Stimulated activated CD8-positive, alpha-beta memory T cell treated with anti-CD3 and anti-CD28 coated beads, Interleukin-12 subunit alpha, Interleukin-12 subunit beta, amount 100 ng/mL, for 4 hours (primary cell): ENCODE data around the gene MUS81.
"Not testable (repeated sequence)": the region's sequence is repeated elsewhere in the genome, so short reads cannot be mapped to it uniquely, and the experiment has no call there.

ENCODE experiments used
- DNase-seq: peaks from one replicate; pipeline ENCODE4 v3.0.0-alpha.2; 2020; ENCODE audit warnings: low read depth

MUS81 gene

DNA sequence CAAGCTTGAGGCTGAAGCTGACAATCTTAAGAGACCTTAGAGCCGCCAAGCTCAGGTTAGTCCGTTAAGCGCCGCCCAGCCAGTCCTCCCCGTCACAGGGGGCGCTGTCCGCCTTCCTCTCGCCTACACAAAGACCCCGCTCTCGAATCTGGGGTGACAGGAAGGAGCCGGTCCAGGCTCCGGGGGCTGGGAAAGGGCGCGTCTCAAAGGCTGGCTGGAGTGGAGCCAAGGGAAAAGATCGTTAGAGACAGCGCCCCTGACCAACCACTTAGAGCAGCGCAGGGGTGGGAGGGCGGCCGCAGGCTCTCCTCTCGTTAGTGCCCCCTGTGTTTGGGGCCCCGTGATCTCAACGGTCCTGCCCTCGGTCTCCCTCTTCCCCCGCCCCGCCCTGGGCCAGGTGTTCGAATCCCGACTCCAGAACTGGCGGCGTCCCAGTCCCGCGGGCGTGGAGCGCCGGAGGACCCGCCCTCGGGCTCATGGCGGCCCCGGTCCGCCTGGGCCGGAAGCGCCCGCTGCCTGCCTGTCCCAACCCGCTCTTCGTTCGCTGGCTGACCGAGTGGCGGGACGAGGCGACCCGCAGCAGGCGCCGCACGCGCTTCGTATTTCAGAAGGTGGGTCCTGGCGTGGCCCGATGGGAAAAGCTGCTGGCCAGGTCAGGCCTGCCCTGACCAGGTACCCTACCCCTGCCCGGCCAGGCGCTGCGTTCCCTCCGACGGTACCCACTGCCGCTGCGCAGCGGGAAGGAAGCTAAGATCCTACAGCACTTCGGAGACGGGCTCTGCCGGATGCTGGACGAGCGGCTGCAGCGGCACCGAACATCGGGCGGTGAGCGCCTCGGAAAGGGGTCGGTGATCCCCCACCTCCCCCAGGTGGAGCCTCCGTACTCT, at the start of gene MUS81:
Gene MUS81, plus strand, starts transcription at position 156 of the 887 bp plus-strand sequence. Its CDS starts 321 bp downstream, at position 477.
- DNase-seq = peak; percentile 91

DNA sequence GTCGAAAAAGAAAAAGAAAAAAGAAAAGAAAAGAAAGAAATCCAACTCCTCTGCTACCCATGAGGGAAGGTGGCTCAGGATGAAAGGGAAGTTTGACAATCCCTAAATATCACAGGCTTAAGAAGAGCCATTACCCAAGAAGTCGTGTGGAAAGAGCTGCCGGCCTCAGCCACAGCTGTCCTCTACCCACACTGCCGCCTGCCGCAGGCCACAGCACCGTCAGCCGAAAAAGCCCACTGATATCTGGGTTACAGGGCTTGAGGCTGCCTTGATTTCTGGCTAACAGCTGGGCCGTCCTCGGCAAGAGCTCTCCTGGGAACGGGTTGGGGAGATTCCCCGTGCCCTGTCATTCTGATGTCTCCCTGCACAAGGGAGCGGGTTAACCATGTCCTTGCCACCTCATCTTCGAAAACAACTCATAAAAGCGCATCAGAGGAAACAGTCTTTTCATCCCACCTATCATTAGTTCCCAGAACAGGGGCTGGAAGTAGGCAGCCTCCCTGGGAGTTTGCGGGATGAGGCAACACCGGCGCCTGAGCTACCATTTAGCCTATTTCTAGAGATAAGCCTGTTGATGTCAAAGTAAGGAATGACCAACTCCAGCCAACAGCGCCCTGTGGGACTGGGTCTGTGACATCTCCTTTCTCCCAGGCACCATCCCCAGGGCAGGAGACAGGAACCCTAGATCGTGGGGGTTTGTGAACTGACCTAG, 48.3 kb upstream of the MUS81 start:
- DNase-seq = no peak

GRCh38 chr11:65814131-65814985, 45.9 kb upstream of the MUS81 start:
- DNase-seq = no peak

DNA sequence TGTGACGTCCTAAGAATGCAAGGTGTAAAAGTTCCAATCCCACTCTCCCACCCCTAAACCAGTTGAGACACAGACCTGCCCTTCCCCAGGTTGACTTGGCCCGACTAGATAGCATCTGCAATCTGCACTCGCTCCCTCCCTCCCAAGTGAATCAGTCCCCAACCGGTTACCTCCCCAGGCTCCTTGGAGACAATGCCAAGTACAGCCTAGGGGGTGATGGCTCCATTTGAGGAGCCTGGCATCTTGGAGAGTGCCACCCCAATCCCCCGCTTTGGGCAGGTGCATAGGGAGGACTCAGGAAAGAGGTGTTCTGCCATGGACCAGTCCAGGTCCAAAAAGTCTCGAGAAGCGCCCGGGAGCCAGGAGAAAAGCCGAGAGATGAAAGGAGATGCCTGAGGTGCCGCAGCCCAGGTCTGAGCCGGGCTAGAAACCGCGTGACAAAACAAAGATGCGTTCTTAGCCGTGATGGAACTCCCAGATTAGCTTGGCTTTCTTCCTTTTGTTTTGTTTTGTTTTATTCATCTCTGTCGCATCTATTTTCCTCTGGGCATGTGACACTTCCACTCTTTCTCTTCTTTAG, 45.2 kb upstream of the MUS81 start:
- no peak for DNase-seq

GRCh38 chr11:65816696-65817095, 43.5 kb upstream of the MUS81 start:
- DNase-seq = no peak

DNA sequence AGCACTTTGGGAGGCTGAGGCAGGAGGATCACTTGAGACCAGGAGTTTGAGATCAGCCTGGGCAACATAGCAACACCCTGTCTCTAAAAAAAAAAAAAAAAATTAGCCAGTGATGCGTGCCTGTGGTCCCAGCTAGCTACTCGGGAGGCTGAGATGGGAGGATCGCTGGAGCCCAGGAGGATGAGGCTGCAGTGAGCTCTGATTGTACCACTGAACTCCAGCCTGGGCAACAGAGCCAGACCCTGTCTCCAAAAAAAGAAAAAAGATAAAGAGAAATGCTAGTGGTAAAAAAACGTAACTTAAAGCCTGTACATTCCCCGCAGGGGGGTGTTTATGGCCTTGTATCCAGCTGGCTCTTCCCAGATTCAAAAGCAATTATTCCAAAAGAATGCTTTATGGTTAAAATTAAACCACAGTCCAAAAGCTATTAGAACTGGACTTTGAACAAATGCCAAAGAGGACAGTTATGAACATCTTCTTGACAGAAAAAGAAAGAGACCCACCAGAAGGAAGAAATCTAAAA, 42.9 kb upstream of the MUS81 start:
- no peak for DNase-seq

GRCh38 chr11:65817835-65818680, 42.2 kb upstream of the MUS81 start:
- peak; percentile 84 for DNase-seq

DNA sequence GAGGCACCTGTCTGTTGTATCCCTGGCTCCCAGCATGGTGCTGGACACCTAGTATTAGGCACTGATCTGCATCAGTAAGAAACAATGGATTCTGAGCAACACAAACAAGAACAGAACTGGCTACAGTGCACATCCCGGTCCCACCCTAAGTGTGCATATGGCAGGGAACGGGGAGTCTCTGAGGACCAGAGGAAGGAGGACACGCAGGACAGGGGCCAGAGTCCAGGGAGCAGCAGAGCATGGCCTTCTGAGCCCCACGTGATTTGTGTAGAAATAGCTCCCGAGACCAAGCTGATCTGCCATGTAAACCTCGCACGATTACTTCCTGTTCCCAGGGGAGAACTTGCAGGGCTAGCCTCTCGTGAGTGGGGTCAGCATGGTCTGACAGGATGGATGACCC, 39.1 kb upstream of the MUS81 start:
- DNase-seq = no peak

- DNase-seq = no peak
These were observed 37.3 kb upstream of the MUS81 start for GRCh38 chr11:65822776-65823528.

DNA sequence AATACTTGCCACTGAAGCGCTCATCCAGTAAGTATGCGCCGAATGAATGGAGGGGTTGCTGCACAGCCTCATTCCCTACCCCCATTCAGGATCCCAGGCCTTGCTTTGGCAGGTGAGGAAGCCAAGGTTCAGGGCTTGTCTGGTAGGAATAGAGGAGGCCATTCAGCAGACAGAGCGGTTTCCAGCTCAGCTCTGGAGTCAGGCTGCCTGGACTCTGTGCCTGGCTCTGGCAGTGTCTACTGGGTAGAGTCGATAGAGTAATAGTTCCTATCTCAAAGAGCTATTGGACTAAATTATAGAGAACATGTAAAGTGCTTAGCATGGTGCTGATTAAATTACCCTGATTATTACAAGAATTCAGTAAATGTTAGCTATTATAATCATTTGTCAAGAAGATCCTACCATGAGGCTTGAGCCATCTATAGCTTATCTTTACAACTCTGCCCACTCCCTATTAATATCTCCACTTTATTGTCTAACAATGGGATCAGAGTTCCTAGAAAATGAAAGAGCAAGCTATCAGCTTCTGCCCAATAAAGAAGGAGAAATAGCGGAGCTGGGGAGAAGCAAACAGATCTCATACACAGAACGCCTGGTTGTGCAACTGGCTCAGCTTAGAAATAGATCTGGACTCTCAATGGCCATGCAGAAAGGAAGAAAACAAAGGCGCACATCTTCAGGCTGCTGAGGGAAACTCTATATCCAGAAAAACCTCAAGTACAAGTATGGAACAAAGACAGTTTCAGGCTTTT, 33.1 kb upstream of the MUS81 start:
- DNase-seq = no peak

DNA sequence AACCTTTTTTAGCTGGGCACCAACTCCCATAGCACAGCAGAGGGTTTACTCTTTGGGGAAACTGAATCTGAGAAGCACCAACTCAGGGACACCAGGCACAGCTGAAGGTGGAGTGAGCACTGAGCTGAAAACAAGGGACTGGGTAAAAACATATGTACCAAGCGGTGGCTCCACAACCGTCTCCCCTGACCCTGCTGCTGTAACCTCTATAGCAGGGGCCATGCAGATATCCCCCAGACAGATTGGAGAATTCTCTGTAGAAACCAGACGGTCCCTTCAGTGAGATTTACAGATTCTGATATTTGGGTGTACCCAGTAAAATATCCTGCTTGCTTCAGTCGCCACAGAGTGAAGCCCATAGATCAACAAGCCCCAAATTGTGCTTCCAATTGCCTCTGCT, 30.8 kb upstream of the MUS81 start:
- no peak for DNase-seq

DNA sequence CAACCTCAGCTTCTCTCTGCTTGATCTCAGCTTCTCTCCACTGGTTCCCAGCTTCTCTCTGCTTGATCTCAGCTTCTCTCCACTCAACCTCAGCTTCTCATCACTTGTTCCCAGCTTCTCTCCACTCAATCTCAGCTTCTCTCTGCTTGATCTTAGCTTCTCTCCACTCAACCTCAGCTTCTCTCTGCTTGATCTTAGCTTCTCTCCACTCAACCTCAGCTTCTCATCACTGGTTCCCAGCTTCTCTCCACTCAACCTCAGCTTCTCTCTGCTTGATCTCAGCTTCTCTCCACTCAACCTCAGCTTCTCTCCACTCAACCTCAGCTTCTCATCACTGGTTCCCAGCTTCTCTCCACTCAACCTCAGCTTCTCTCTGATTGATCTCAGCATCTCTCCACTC, 28.0 kb upstream of the MUS81 start:
- DNase-seq = not testable (repeated sequence)

- DNase-seq = peak; percentile 90
These were observed 26.8 kb upstream of the MUS81 start, which contains the start of gene SNX32 for GRCh38 chr11:65833297-65834030. TSS of gene SNX32 (plus strand) at chr11:65833963. CDS start at chr11:65834066, 103 bp downstream.

DNA sequence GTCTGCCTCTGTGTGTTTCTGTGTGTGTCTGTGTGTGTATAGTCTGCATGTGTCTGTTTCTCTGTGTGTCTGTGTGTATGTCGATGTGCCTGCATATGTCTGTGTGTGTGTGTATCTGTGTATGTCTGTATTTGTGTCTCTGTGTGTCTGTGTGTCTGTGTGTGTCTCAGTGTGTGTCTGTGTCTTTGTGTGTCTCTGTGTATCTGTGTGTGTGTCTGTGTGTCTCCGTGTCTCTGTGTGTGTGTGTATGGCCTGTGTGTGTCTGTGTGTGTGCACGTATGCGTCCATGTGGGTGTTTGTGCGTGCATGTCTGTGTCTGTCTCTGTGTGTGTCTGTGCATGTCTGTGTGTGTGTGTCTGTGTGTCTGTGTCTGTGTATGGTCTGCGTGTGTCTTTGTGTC, 26.0 kb upstream of the MUS81 start:
- DNase-seq = no peak

DNA sequence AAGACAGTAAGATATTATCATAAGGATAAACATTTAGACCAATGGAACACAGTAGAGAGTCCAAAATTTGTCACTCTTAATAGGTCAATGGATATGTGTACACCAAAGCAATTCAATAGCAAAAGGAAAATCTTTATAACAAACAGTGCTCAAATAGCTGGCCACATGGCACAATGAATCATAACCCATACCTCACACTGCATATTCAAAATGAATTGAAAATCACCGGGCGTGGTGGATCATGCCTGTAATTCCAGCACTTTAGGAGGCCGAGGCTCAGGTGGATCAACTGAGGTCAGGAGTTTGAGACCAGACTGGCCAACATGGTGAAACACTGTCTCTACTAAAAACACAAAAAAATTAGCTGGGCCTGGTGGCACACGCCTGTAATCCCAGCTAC, 18.1 kb upstream of the MUS81 start:
- no peak for DNase-seq

- no peak for DNase-seq
These were observed 16.4 kb upstream of the MUS81 start for GRCh38 chr11:65843811-65844210.

- no peak for DNase-seq
These were observed 15.9 kb upstream of the MUS81 start for GRCh38 chr11:65844231-65844872.

- no peak for DNase-seq
These were observed 12.5 kb upstream of the MUS81 start for GRCh38 chr11:65847746-65848145.
